PC-3 (cell line): Measurements from ENCODE around the gene SELENOI. TPM values are rescaled to one million over a fixed set of nuclear protein-coding genes. Genes with fewer than 3 reads are reported as not detected.
"Not testable (repeated sequence)": the region's sequence is repeated elsewhere in the genome, so short reads cannot be mapped to it uniquely, and the experiment has no call there.

Experiments
- ATAC-seq: fragments of 200-7000 bp; cut with Tn5 transposase; 2 replicates; pipeline ENCODE4 v1.9.1; 2020; ENCODE audit warnings: mild to moderate bottlenecking, moderate library complexity
- BruUV-seq: library from RNA; stranded (reverse); fragments of 400-500 nt; replicated peaks from 2 replicates; lab custom pipeline; 2021; lab: Mats Ljungman, UMichigan
- CTCF ChIA-PET: fragments of 300-600 bp; sonication (Branson Sonifier 250); formaldehyde crosslinking; loops from one replicate; lab custom pipeline; 2022; ENCODE audit warnings: antibody characterized with exemption; lab: Charles Lee
- POLR2A ChIA-PET: fragments of 300-600 bp; sonication (Branson Sonifier 250); formaldehyde crosslinking; loops from one replicate; lab custom pipeline; 2022; ENCODE audit warnings: antibody characterized with exemption; ENCODE audit not compliant: unreplicated experiment; lab: Charles Lee
- DNase-seq: peaks from one replicate; pipeline ENCODE4 v3.0.0-alpha.2; 2015
- H2AFZ ChIP-seq: fragments of 300-600 bp; sonication (generic); 2 replicates; pipeline ENCODE4 v1.6.0; 2016; ENCODE audit warnings: antibody characterized with exemption, low read length
- H3F3A ChIP-seq: fragments of 300-600 bp; sonication (generic); one replicate; pipeline ENCODE4 v1.6.0; 2017; ENCODE audit warnings: antibody characterized with exemption, low read length, control low read depth, mild to moderate bottlenecking; ENCODE audit not compliant: unreplicated experiment
- H3K27ac ChIP-seq: fragments of 300-600 bp; sonication (generic); 2 replicates; pipeline ENCODE4 v1.5.1; 2016; ENCODE audit warnings: mild to moderate bottlenecking, low read length
- H3K27me3 ChIP-seq: fragments of 300-600 bp; sonication (generic); 2 replicates; pipeline ENCODE4 v1.6.1; 2016; ENCODE audit warnings: low read length, mixed read lengths
- H3K36me3 ChIP-seq: fragments of 300-600 bp; sonication (generic); 2 replicates; pipeline ENCODE4 v1.6.1; 2016; ENCODE audit warnings: low read depth, mixed run types, low read length, mixed read lengths
- H3K4me1 ChIP-seq: fragments of 300-600 bp; sonication (generic); 2 replicates; pipeline ENCODE4 v1.5.1; 2016; ENCODE audit warnings: low read length; ENCODE audit not compliant: insufficient read depth
- H3K4me2 ChIP-seq: fragments of 300-600 bp; sonication (generic); 2 replicates; pipeline ENCODE4 v1.6.0; 2016; ENCODE audit warnings: low read length
- H3K4me3 ChIP-seq: fragments of 300-600 bp; sonication (generic); 2 replicates; pipeline ENCODE4 v1.5.1; 2016; ENCODE audit warnings: mild to moderate bottlenecking, low read length, mixed read lengths
- H3K79me2 ChIP-seq: fragments of 300-600 bp; sonication (generic); 2 replicates; pipeline ENCODE4 v1.6.1; 2017; ENCODE audit warnings: low read length, mixed read lengths
- H3K9ac ChIP-seq: fragments of 300-600 bp; sonication (generic); 2 replicates; pipeline ENCODE4 v1.6.0; 2016; ENCODE audit warnings: mild to moderate bottlenecking, low read length
- H3K9me2 ChIP-seq: fragments of 300-600 bp; sonication (generic); replicated peaks from 2 replicates; pipeline ENCODE4 v1.6.1; 2016; ENCODE audit warnings: mixed run types, low read length, mixed read lengths
- H3K9me3 ChIP-seq: fragments of 300-600 bp; sonication (generic); 2 replicates; pipeline ENCODE4 v1.6.1; 2016; ENCODE audit warnings: low read length, mixed read lengths
- H4K20me1 ChIP-seq: fragments of 300-600 bp; sonication (generic); 2 replicates; pipeline ENCODE4 v1.6.1; 2016; ENCODE audit warnings: low read length, mixed read lengths
- CTCF ChIP-seq: fragments of 300-600 bp; sonication (generic); conservative IDR thresholded peaks from 2 replicates; pipeline ENCODE4 v1.5.1; 2017; ENCODE audit warnings: antibody characterized with exemption, low read depth, mild to moderate bottlenecking, low read length
- EZH2 ChIP-seq: fragments of 300-600 bp; sonication (generic); IDR thresholded peaks from one replicate; pipeline ENCODE4 v1.6.1; 2017; ENCODE audit warnings: antibody characterized with exemption, mild to moderate bottlenecking, low read length; ENCODE audit not compliant: unreplicated experiment
- EZH2phosphoT487 ChIP-seq: fragments of 300-600 bp; sonication (generic); IDR thresholded peaks from 2 replicates; pipeline ENCODE4 v1.6.1; 2018; ENCODE audit warnings: mild to moderate bottlenecking, antibody characterized with exemption, low read length, borderline replicate concordance
- intact Hi-C: fragments of 100-400 bp; cut with micrococcal nuclease; formaldehyde crosslinking; loops from 2 replicates; pipeline ENCODE4 v1.9.0; 2023
- total RNA-seq: library from RNA; depleted of rRNA; stranded (reverse); fragments of >200 nt; gene quantifications from 2 replicates; pipeline ENCODE4 v1.2.3, GENCODE V29; 2014

SELENOI gene
- total RNA-seq, 1 experiment from 2014 or later: 22.3 TPM

- POLR2A ChIA-PET: interaction anchor here (0.6 kb wide), 1 partner anchor 104 kb away, joined by 4 read pairs; no protein-coding TSS in a partner anchor
- no peaks in the 10 kb centered on the region; the same call in 1 of the 2 replicates for H3K4me1 ChIP-seq
- DNase-seq: no peak
- CTCF ChIA-PET: interaction anchor here (0.5 to 1.1 kb wide), 3 partner anchors 15 to 380 kb away, joined by 4 to 9 read pairs (median 6); partner anchors contain the start of gene SELENOI
- no peak for TF ChIP-seq EZH2phosphoT487
- no peak for TF ChIP-seq EZH2
- no peak for TF ChIP-seq CTCF
- no peak overlapping the region for H3K4me3 ChIP-seq
- no peak overlapping the region for H3K9ac ChIP-seq
- no peaks in the 10 kb centered on the region for H4K20me1 ChIP-seq
- no peaks in the 10 kb centered on the region for H3F3A ChIP-seq
- no peaks in the 10 kb centered on the region for H3K9me2 ChIP-seq
- no peak for ATAC-seq
- H3K36me3 ChIP-seq: no peaks in the 10 kb centered on the region
- H3K9me3 ChIP-seq: no peaks in the 10 kb centered on the region
- 0 out of 2 replicates have a peak overlapping the region, but pooled peaks have one; percentile 25 for H2AFZ ChIP-seq
- intact Hi-C loops: loop anchor here (1.0 kb wide), 5 partner anchors 85 to 379 kb away; no protein-coding TSS in a partner anchor
- peak overlapping the region; percentile 19; the same call in 1 of the 2 replicates for H3K4me2 ChIP-seq
- H3K27me3 ChIP-seq: no peaks in the 10 kb centered on the region
- H3K79me2 ChIP-seq: no peaks in the 10 kb centered on the region
- BruUV-seq: no TSS peak
- H3K27ac ChIP-seq: no peak overlapping the region
Measured at GRCh38 chr2:26330604-26331003, 15.3 kb upstream of the SELENOI start.

- H3K79me2 ChIP-seq, H3K9me3 ChIP-seq, H3K4me3 ChIP-seq, H3K9ac ChIP-seq, H3K9me2 ChIP-seq, H3K36me3 ChIP-seq, H3F3A ChIP-seq, H3K27ac ChIP-seq, H4K20me1 ChIP-seq, POLR2A ChIA-PET, DNase-seq, ATAC-seq, BruUV-seq, H3K4me1 ChIP-seq, H3K4me2 ChIP-seq, intact Hi-C loops, H2AFZ ChIP-seq, H3K27me3 ChIP-seq: not testable (repeated sequence)
- CTCF ChIA-PET: interaction anchor here (1.1 kb wide), 1 partner anchor 14 kb away, joined by 6 read pairs; the partner anchor contains the start of gene SELENOI
Measured at GRCh38 chr2:26331321-26331720, 14.6 kb upstream of the SELENOI start.

DNA sequence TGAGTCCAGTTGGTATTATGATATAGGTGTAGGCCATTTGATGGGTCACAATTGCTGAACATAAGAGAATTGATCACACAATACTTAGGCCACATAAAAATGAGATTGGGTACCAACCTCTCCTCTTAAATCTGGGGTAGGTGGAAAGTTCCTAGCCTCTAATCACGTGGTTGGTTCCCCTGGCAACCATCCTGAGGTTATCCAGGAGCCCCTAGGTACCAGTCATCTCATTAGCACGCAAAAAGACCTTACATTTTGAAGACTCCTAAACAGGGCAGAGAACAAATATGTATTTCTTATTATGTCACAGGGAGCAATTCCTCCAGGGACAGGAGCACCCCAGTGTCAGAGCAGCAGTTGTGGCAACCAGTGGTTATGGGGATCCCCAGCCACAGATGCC is 12.7 kb upstream of the SELENOI start:
- Histone ChIP-seq H3K9ac (no peak overlapping the region), H3K9me2 (no peaks in the 10 kb centered on the region), H4K20me1 (no peaks in the 10 kb centered on the region), H3K36me3 (no peaks in the 10 kb centered on the region), H3K4me1 (no peaks in the 10 kb centered on the region; the same call in 1 of the 2 replicates), H3K27me3 (no peaks in the 10 kb centered on the region), H3K4me2 (no peak overlapping the region), H2AFZ (no peak overlapping the region), H3F3A (no peaks in the 10 kb centered on the region), H3K27ac (no peak overlapping the region), H3K79me2 (no peaks in the 10 kb centered on the region), H3K4me3 (no peak overlapping the region), H3K9me3 (no peaks in the 10 kb centered on the region)
- ChIA-PET POLR2A (no interaction called here), CTCF (no interaction called here)
- intact Hi-C loops: no loop called here
- no TSS peak for BruUV-seq
- ATAC-seq: no peak
- no peak for TF ChIP-seq EZH2
- no peak for TF ChIP-seq CTCF
- TF ChIP-seq EZH2phosphoT487: no peak
- no peak for DNase-seq
